Fibroblast of mammary gland (primary cell): ENCODE results near the gene SMIM28.
A peak's percentile ranks its signal among the peaks of the same experiment; 100 is the strongest.

Experiments used
- DNase-seq: peaks from one replicate; pipeline ENCODE4 v3.0.0-alpha.2; 2010; ENCODE audit warnings: low read depth
- H3K4me3 ChIP-seq: 2 replicates; pipeline ENCODE4 v1.5.1; 2011; ENCODE audit warnings: low read depth, mild to moderate bottlenecking, low read length, moderate library complexity; ENCODE audit not compliant: control insufficient read depth
- TF ChIP-seq, protein P1 (sequence below): conservative IDR thresholded peaks from 2 replicates; pipeline ENCODE4 v1.5.1; 2011; ENCODE audit warnings: low read depth, low read length, inconsistent platforms; ENCODE audit not compliant: control insufficient read depth, insufficient read depth

The SMIM28 gene

DNA sequence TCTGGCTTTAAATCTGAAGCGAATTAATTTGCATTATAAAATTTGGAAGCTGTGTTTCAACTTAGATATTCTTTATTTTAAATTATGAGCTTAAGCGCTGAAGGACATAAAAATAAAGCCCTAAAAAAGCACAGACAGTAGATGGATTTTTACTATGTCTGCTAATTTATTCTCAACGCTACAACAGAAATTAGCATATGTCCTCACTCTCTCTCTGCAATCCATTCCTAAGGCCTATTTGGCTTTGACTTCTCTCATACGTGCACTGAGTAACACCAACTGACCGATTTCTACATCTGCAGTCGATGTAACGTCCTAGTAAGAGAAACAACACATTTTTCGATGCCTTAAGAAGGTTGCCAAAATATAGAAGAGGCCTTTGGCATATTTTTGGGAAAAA, 50.0 kb downstream of the SMIM28 start:
- TF ChIP-seq, protein P1, sequence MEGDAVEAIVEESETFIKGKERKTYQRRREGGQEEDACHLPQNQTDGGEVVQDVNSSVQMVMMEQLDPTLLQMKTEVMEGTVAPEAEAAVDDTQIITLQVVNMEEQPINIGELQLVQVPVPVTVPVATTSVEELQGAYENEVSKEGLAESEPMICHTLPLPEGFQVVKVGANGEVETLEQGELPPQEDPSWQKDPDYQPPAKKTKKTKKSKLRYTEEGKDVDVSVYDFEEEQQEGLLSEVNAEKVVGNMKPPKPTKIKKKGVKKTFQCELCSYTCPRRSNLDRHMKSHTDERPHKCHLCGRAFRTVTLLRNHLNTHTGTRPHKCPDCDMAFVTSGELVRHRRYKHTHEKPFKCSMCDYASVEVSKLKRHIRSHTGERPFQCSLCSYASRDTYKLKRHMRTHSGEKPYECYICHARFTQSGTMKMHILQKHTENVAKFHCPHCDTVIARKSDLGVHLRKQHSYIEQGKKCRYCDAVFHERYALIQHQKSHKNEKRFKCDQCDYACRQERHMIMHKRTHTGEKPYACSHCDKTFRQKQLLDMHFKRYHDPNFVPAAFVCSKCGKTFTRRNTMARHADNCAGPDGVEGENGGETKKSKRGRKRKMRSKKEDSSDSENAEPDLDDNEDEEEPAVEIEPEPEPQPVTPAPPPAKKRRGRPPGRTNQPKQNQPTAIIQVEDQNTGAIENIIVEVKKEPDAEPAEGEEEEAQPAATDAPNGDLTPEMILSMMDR = no peak
- H3K4me3 ChIP-seq = no peak overlapping the region
- DNase-seq = no peak

DNA sequence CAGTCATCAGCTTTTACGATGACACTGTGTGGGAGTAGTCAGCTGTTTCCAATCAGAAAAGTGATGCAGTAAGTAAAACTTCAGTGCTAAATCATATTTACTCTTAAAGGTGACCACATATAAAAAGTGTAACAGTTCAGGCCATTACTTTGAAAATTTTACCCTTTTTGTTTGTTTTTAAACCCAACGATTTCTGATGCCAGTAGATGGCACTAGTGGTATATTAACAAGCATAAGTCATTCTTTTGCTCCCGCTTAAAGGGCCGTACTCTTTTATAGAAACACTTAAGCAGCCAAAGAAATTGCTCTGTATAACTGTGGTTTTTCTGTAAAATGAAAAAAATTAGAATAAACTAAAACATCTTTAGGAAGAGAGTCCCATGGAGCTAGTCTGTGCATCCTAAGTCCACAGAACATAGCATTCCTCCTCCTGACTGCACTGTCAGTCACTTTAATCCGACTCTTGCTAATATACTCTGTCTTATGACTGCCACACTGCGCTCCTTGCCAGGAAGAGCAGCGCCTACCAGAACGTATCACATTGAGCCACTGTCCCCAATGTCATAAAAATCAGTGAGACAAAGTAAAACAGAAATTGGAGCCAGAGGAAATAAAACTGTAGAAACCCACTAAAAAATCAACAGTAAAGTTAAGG, 51.4 kb downstream of the SMIM28 start:
- peak; percentile 72 for DNase-seq
- no peak overlapping the region for H3K4me3 ChIP-seq
- TF ChIP-seq, protein P1 = peak; percentile 66

DNA sequence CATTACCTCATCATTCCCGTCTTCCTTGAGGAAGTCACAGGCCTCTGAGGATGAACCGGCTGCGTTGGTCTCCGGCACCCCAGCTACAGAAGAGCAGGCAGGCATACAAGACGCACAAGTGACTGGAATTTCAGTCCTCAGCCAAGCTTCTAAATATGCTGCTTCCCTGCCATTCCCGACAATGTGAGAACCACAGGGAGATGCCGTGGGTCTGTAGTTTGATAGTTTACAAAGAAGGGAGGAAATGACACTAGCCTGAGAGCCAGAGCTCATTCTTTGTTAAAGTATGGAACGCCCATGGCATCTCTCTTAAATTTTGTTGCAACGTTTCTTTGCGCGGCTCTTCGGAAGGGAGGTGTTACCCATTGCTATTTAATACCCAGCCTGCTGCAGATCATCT, 52.1 kb downstream of the SMIM28 start:
- TF ChIP-seq, protein P1 = no peak
- H3K4me3 ChIP-seq = no peak overlapping the region
- DNase-seq = no peak

DNA sequence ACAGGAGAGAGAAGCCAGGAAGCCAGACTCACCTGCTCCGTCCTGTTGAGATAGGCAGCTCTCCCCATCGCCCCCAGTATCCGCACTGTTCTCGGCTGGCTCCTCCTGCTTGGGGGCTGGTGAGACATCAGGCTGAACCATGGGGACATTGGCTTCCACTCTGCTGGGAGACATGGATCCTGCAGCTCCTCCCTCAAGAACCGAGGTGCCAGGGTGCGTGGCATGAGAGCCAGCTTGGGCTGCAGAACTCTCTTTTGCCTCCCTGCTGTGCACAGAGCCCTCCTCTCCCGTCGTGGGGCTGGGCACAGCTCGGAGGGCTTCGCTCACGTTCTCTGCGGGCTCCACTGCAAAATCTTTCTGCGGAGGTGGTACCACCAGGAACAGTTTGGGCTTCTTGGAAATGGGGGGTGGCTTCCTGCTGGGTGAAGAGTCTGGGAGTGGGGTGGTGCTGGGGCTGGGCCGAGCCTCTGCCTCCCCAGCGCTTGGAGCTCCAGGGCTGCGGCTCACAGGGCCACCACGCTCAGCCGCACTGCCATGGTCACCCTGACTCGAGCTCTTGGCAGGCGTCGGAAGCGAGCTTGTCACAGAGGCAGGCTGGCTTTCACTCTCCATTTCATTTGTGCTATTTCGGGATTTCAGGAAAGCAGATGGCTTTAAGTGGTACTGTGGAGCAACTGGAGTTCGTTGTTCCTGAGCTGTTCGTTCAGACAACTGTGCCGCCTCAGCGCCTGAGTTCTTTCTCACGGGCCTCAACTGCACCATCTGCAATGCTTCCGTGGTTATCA, 52.8 kb downstream of the SMIM28 start:
- no peak for DNase-seq
- H3K4me3 ChIP-seq = no peak overlapping the region

DNA sequence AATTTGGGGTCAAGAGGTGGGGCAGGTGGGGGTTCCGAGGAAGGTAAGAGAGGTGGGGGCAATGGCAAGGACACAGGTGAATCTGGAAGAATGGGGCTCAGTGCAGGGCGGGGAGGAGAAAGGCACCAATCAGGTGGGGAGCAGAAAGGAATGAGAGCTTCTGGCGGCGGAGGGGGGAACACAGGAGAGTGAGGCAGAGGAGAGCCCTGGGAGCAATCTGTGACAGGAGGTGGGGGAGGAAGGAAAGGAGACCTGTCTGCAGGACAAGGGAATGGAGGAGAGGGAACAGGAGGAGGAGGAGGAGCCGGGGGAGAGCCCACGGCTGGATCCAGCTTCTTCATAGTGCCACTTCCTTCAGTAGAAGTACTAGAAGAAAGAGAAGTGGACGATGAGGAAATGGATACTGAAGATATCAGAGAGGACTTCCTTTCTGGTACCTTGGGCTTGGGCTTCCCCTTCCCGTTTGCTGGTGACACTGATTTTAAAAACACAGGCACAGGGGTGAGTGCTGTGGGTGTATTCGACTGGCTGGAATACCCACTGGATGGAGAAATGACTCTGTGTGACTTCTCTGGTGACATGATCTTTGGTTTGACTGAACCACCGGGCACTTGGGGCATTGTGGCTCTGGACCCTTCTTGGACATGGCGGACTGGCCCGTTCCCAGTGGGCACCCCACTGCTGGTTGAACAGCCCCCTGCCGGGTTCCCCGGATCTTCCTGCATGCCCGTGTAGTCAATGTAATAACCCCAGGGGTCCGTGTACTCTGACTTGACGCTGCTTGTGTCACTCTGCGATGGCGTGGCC, 53.8 kb downstream of the SMIM28 start:
- no peak overlapping the region for H3K4me3 ChIP-seq
- TF ChIP-seq, protein P1 = no peak

More for the DNA sequence above, 52.8 kb downstream of the SMIM28 start:
- TF ChIP-seq, protein P1 = no peak

DNA sequence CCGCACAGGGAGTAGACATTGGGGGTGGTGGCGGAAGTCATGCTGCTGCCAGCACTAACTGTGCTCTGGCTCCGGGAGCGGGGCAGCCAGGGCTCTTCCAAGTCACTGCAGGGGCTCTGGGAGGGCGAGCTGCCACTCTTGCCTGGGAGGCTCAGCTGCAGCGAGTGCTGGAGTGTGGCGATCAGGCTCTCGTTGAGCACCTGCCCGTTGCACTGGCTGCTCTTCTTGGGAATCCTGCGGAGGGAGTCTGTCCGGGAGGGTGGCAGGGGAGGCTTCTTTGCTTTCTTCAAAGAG, 54.3 kb downstream of the SMIM28 start:
- DNase-seq = no peak
- H3K4me3 ChIP-seq = no peak overlapping the region
- TF ChIP-seq, protein P1 = no peak

More for the DNA sequence above, 53.8 kb downstream of the SMIM28 start:
- DNase-seq = no peak
